NCI-H1105 treated with DMSO at 0.1 percent for 48 hours (cell line): ENCODE measurements around the gene SCML2.
"Not testable (repeated sequence)": the region's sequence is repeated elsewhere in the genome, so short reads cannot be mapped to it uniquely, and the experiment has no call there.

Source experiments
- DNase-seq: peaks from one replicate; lab custom pipeline; 2025; lab: John Stamatoyannopoulos, UW

Gene SCML2

GRCh38 chrX:18271309-18271708, 83.2 kb downstream of the SCML2 start:
- no peak for DNase-seq

GRCh38 chrX:18255059-18255458, 99.4 kb downstream of the SCML2 start:
- no peak for DNase-seq

- DNase-seq: no peak
These were observed 101.7 kb downstream of the SCML2 start for GRCh38 chrX:18252644-18253359.

- not testable (repeated sequence) for DNase-seq
These were observed 124.8 kb downstream of the SCML2 start for GRCh38 chrX:18229646-18230045.

- no peak for DNase-seq
These were observed 126.4 kb downstream of the SCML2 start for GRCh38 chrX:18228069-18228468.

- no peak for DNase-seq
These were observed 127.0 kb downstream of the SCML2 start for GRCh38 chrX:18227458-18227857.

GRCh38 chrX:18220786-18221185, 133.7 kb downstream of the SCML2 start, which contains the start of gene BEND2:
TSS of gene BEND2 (minus strand) at chrX:18220886. CDS start at chrX:18220750, 136 bp downstream.
- DNase-seq: no peak

- DNase-seq: peak; percentile 50
These were observed 144.0 kb downstream of the SCML2 start for GRCh38 chrX:18210470-18210869.

GRCh38 chrX:18206657-18207056, 147.8 kb downstream of the SCML2 start:
- no peak for DNase-seq

GRCh38 chrX:18203631-18204030, 150.9 kb downstream of the SCML2 start:
- DNase-seq: no peak

GRCh38 chrX:18194688-18195087, 159.8 kb downstream of the SCML2 start:
- DNase-seq: peak; percentile 21
